CD4-positive, alpha-beta memory T cell (primary cell): ENCODE data around the gene CIDEA. TPM values are rescaled to one million over a fixed set of nuclear protein-coding genes. Genes with fewer than 3 reads are reported as not detected.

Experiments used
- CTCF ChIA-PET: fragments of 350-600 bp; sonication (Branson Sonifier 250); formaldehyde crosslinking; loops from one replicate; lab custom pipeline; 2021; ENCODE audit warnings: inconsistent platforms; ENCODE audit not compliant: partially characterized antibody; lab: Charles Lee
- POLR2A ChIA-PET: fragments of 350-600 bp; sonication (Branson Sonifier 250); formaldehyde crosslinking; loops from one replicate; lab custom pipeline; 2021; ENCODE audit not compliant: partially characterized antibody; lab: Charles Lee
- DNase-seq, 5 donors: peaks; one replicate each; pipeline versions ENCODE4 v3.0.0 to v3.0.0-alpha.2; 2020 to 2022; ENCODE audit warnings: mixed read lengths in 1 of 5
- H3K27ac ChIP-seq: one replicate; pipeline ENCODE4 v1.7.0; 2013; ENCODE audit warnings: low read depth, low read length
- H3K27me3 ChIP-seq: 2 replicates; pipeline ENCODE4 v1.7.0; 2013; ENCODE audit warnings: mild to moderate bottlenecking, low read length, moderate library complexity; ENCODE audit not compliant: insufficient read depth
- H3K36me3 ChIP-seq: 2 replicates; pipeline ENCODE4 v1.7.0; 2013; ENCODE audit warnings: mild to moderate bottlenecking, low read length, moderate library complexity; ENCODE audit not compliant: insufficient read depth
- H3K4me1 ChIP-seq: 2 replicates; pipeline ENCODE4 v1.7.0; 2013; ENCODE audit warnings: mild to moderate bottlenecking, low read length, moderate library complexity; ENCODE audit not compliant: insufficient read depth
- H3K4me3 ChIP-seq, 2 donors: one replicate each; pipeline ENCODE4 v1.7.0; 2013; ENCODE audit warnings: low read length in 2 of 2, mild to moderate bottlenecking in 1 of 2
- H3K9me3 ChIP-seq, 2 donors: one replicate each; pipeline ENCODE4 v1.7.0; 2013; ENCODE audit warnings: low read length in 2 of 2, control low read depth in 1 of 2; ENCODE audit not compliant: control insufficient read depth in 1 of 2
- H3K27ac Mint-ChIP-seq, 7 donors: one replicate each; pipeline ENCODE4 v1.8.0; 2020 to 2021; ENCODE audit warnings: mixed read lengths in 7 of 7, mild to moderate bottlenecking in 6 of 7, inconsistent platforms in 3 of 7, moderate library complexity in 3 of 7
- H3K27me3 Mint-ChIP-seq, 2 donors: one replicate each; pipeline ENCODE4 v1.8.0; 2020 to 2021; ENCODE audit warnings: mixed read lengths in 2 of 2
- H3K36me3 Mint-ChIP-seq, 2 donors: one replicate each; pipeline ENCODE4 v1.8.0; 2020 to 2021; ENCODE audit warnings: mixed read lengths in 2 of 2, inconsistent platforms in 1 of 2, mild to moderate bottlenecking in 1 of 2
- H3K4me1 Mint-ChIP-seq, 4 donors: one replicate each; pipeline ENCODE4 v1.8.0; 2020 to 2021; ENCODE audit warnings: mixed read lengths in 4 of 4, mild to moderate bottlenecking in 1 of 4
- H3K4me3 Mint-ChIP-seq, 8 donors: one replicate each; pipeline ENCODE4 v1.8.0; 2020 to 2021; ENCODE audit warnings: mixed read lengths in 8 of 8, mild to moderate bottlenecking in 7 of 8, moderate library complexity in 6 of 8, inconsistent platforms in 3 of 8
- H3K9me3 Mint-ChIP-seq, 8 donors: one replicate each; pipeline ENCODE4 v1.8.0; 2020 to 2021; ENCODE audit warnings: mixed read lengths in 8 of 8, mild to moderate bottlenecking in 5 of 8, inconsistent platforms in 3 of 8, moderate library complexity in 1 of 8
- intact Hi-C: fragments of 100-400 bp; cut with micrococcal nuclease; formaldehyde crosslinking; loops from one replicate; pipeline ENCODE4 v1.15.1; 2023
- polyA plus RNA-seq, 2 donors: library from polyadenylated mRNA; unstranded; fragments of 300-500 nt; fragmentation: Illumina TruSeq; gene quantifications; one replicate each; pipeline ENCODE4 v1.2.3, GENCODE V29; 2021
- total RNA-seq, 2 experiments: library from RNA; stranded (reverse); gene quantifications; one replicate each; pipeline ENCODE4 v1.2.3, GENCODE V29; 2021

Gene CIDEA
- total and polyA plus RNA-seq, 4 experiments from 2014 or later, result not detected

DNA sequence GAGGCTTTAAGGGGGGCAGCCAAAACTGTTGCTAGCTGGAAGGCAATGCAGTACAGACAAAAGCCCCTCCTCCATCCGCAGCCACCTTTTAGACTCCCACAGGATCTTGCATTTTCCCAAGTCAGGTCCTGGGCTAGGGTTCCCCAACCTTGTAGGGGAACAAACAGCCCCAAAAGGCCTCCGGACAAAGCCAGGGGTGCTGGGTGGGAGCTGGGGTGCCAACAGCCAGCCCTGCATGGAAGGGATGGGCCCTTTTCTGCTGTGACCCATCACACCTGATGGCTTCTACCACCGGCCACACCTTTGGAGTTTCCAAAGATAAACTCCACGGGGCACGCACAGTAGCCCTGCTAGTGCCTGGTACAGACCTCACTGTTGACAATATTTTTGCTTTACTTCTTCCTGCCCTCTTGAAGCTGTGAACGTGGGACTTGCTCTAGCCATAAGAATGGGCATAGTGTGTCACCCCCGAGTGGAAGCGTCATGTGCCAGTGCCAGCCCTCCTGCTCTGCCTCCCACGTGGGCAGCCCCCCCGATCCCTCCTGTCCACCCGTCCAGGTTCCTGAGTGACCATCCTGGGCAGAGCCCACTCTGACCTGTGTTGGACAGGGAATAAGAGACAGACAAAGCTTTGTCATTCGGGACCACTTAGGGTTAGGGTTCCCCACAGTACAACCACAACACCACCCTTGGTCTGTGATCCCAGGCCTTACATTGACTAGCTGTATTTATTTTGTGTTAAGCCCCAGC is 72.7 kb downstream of the CIDEA start:
- H3K4me1 ChIP-seq, result no peaks in the 10 kb centered on the region
- Mint-ChIP-seq H3K4me1 (peaks cover 0 to 4% (median 1%) of the 10 kb centered on the region in 4 donors), H3K36me3 (peaks cover 37 to 51% of the 10 kb centered on the region in 2 donors), H3K4me3 (no peak overlapping the region), H3K9me3 (peaks cover 0 to 2% (median 0%) of the 10 kb centered on the region in 8 donors), H3K27ac (no peak overlapping the region), H3K27me3 (no peaks in the 10 kb centered on the region)
- no peaks in the 10 kb centered on the region for H3K27me3 ChIP-seq
- ChIA-PET CTCF (interaction anchor here (0.9 to 3.8 kb wide), 5 partner anchors 8 to 608 kb away, joined by 3 to 26 read pairs (median 16); no protein-coding TSS in a partner anchor), POLR2A (no interaction called here)
- no peak overlapping the region for H3K27ac ChIP-seq
- H3K9me3 ChIP-seq, result no peaks in the 10 kb centered on the region
- peaks cover 18% of the 10 kb centered on the region for H3K36me3 ChIP-seq
- no peak overlapping the region for H3K4me3 ChIP-seq
- no peak for DNase-seq
- intact Hi-C loops, result no loop called here

Other genes starting within 250 kb of the CIDEA start
- gene ANKRD62, start 160.5 kb upstream of the CIDEA start, total RNA-seq, result not detected
- not detected for gene ANKRD62, start 160.5 kb upstream of the CIDEA start, polyA plus RNA-seq
- gene TUBB6, start 53.9 kb downstream of the CIDEA start, total RNA-seq, result 1 to 10 TPM in 1 of 2 experiments, under 1 TPM in 1; 0.96 to 1.9 TPM
- gene TUBB6, start 53.9 kb downstream of the CIDEA start, polyA plus RNA-seq, result 1 to 10 TPM; 1.3 to 3.2 TPM
- 10 to 100 TPM; 31.4 to 33.1 TPM for gene AFG3L2, start 122.9 kb downstream of the CIDEA start, total RNA-seq
- gene AFG3L2, start 122.9 kb downstream of the CIDEA start, polyA plus RNA-seq, result 10 to 100 TPM; 27.8 to 34.6 TPM
- 1 to 10 TPM in 1 of 2 experiments, under 1 TPM in 1; 0.81 to 1.1 TPM for gene PRELID3A, start 153.6 kb downstream of the CIDEA start, total RNA-seq
- not detected for gene PRELID3A, start 153.6 kb downstream of the CIDEA start, polyA plus RNA-seq